ENCODE measurements around the gene EPOP.

DNA sequence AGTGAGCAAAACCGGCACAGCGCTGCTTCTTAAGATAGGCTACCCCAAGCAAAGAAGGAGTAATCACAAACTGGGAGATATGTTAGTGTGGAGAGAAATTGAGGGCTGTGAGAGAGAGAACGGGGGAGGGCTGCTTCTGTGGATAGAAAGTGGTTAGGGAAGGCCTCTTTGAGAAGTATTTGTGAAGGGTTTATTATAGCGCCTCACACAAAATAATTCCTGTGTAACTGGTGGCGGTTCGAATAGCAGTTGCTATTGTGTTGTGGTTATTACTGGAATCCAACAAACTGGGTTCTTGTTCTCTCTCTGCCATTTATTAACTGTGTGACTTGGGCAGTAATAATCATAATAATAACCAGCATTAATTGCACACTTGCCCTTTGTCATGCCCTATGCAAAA, 46.2 kb upstream of the EPOP start:
- TF ChIP-seq POLR2A (IDR thresholded peaks at IDR 0.05) = no peak
- TF ChIP-seq, protein P1, sequence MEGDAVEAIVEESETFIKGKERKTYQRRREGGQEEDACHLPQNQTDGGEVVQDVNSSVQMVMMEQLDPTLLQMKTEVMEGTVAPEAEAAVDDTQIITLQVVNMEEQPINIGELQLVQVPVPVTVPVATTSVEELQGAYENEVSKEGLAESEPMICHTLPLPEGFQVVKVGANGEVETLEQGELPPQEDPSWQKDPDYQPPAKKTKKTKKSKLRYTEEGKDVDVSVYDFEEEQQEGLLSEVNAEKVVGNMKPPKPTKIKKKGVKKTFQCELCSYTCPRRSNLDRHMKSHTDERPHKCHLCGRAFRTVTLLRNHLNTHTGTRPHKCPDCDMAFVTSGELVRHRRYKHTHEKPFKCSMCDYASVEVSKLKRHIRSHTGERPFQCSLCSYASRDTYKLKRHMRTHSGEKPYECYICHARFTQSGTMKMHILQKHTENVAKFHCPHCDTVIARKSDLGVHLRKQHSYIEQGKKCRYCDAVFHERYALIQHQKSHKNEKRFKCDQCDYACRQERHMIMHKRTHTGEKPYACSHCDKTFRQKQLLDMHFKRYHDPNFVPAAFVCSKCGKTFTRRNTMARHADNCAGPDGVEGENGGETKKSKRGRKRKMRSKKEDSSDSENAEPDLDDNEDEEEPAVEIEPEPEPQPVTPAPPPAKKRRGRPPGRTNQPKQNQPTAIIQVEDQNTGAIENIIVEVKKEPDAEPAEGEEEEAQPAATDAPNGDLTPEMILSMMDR (IDR thresholded peaks at IDR 0.05) = no peak
